Osteoblast (primary cell): Measurements from ENCODE around the gene MPV17L. TPM values are rescaled to one million over a fixed set of nuclear protein-coding genes. Genes with fewer than 3 reads are reported as not detected.
"Not testable (repeated sequence)": the region's sequence is repeated elsewhere in the genome, so short reads cannot be mapped to it uniquely, and the experiment has no call there.

ENCODE experiments used
- DNase-seq: peaks from one replicate; pipeline ENCODE4 v3.0.0; 2011; ENCODE audit warnings: low spot score, mixed read lengths; ENCODE audit not compliant: insufficient read length; ENCODE audit errors: missing footprints
- H2AFZ ChIP-seq: 2 replicates; pipeline ENCODE4 v1.6.0; 2011; ENCODE audit warnings: mild to moderate bottlenecking, low read length
- H3K27ac ChIP-seq: 2 replicates; pipeline ENCODE4 v1.5.1; 2011; ENCODE audit warnings: mild to moderate bottlenecking, low read depth, low read length, moderate library complexity
- H3K27me3 ChIP-seq: 2 replicates; pipeline ENCODE4 v1.6.0; 2012; ENCODE audit warnings: mild to moderate bottlenecking, control low read depth, inconsistent platforms, low read length, moderate library complexity; ENCODE audit not compliant: insufficient read depth
- H3K36me3 ChIP-seq: 2 replicates; pipeline ENCODE4 v1.5.1; 2011; ENCODE audit warnings: mild to moderate bottlenecking, low read length, control low read depth, moderate library complexity; ENCODE audit not compliant: insufficient read depth
- H3K4me1 ChIP-seq: 2 replicates; pipeline ENCODE4 v1.5.1; 2011; ENCODE audit warnings: mild to moderate bottlenecking, low read length, control low read depth, moderate library complexity; ENCODE audit not compliant: insufficient read depth
- H3K4me2 ChIP-seq: 2 replicates; pipeline ENCODE4 v1.6.0; 2011; ENCODE audit warnings: mild to moderate bottlenecking, low read length; ENCODE audit not compliant: insufficient read depth
- H3K4me3 ChIP-seq: fragments of 200-600 bp; sonication (generic); 3 replicates; pipeline ENCODE4 v1.5.1; 2012; ENCODE audit warnings: mild to moderate bottlenecking, low read length, inconsistent platforms; ENCODE audit not compliant: insufficient read depth
- H3K79me2 ChIP-seq: 2 replicates; pipeline ENCODE4 v1.6.0; 2012; ENCODE audit warnings: mild to moderate bottlenecking, low read length, control low read depth, inconsistent platforms; ENCODE audit not compliant: insufficient read depth
- H3K9me3 ChIP-seq: 2 replicates; pipeline ENCODE4 v1.5.1; 2011; ENCODE audit warnings: low read depth, low read length, control low read depth
- H4K20me1 ChIP-seq: 2 replicates; pipeline ENCODE4 v1.6.0; 2012; ENCODE audit warnings: mild to moderate bottlenecking, low read length, control low read depth; ENCODE audit not compliant: insufficient read depth
- total RNA-seq: library from RNA; depleted of rRNA; stranded (reverse); fragments of >200 nt; gene quantifications from 2 replicates; pipeline ENCODE4 v1.2.3, GENCODE V29; 2012
- TF ChIP-seq, protein P1 (sequence below): IDR thresholded peaks from 2 replicates; pipeline ENCODE4 v1.5.1; 2011; ENCODE audit warnings: mild to moderate bottlenecking, low read depth, low read length, moderate library complexity; ENCODE audit errors: extremely low read depth

MPV17L gene
- total RNA-seq, 1 donor = 0.36 TPM

GRCh38 chr16:15418206-15418605 is 22.7 kb downstream of the MPV17L start:
- Histone ChIP-seq H3K27me3 (peaks cover 2% of the 10 kb centered on the region), H3K79me2 (no peaks in the 10 kb centered on the region), H3K27ac (no peak overlapping the region), H3K4me1 (peaks cover 11% of the 10 kb centered on the region), H2AFZ (no peak overlapping the region), H3K36me3 (no peaks in the 10 kb centered on the region), H4K20me1 (no peaks in the 10 kb centered on the region), H3K4me3 (no peak overlapping the region), H3K9me3 (no peaks in the 10 kb centered on the region), H3K4me2 (no peak overlapping the region)
- no peak for DNase-seq
- TF ChIP-seq, protein P1, sequence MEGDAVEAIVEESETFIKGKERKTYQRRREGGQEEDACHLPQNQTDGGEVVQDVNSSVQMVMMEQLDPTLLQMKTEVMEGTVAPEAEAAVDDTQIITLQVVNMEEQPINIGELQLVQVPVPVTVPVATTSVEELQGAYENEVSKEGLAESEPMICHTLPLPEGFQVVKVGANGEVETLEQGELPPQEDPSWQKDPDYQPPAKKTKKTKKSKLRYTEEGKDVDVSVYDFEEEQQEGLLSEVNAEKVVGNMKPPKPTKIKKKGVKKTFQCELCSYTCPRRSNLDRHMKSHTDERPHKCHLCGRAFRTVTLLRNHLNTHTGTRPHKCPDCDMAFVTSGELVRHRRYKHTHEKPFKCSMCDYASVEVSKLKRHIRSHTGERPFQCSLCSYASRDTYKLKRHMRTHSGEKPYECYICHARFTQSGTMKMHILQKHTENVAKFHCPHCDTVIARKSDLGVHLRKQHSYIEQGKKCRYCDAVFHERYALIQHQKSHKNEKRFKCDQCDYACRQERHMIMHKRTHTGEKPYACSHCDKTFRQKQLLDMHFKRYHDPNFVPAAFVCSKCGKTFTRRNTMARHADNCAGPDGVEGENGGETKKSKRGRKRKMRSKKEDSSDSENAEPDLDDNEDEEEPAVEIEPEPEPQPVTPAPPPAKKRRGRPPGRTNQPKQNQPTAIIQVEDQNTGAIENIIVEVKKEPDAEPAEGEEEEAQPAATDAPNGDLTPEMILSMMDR = no peak

DNA sequence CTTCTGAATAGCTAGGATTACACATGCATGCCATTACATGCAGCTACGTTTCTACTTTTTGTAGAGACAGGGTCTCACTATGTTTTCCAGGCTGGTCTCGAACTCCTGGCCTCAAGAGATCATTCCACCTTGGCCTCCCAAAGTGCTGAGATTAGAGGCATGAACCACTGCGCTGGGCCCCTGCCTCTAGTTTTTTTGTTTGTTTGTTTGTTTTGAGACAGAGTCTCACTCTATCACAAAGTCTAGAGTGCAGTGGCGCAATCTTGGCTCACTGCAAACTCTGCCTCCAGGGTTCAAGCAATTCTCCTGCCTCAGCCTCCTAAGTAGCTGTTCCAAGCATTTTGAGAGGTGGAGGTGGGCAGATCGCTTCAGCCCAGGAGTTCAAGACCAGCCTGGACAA is 26.1 kb downstream of the MPV17L start:
- H3K36me3 ChIP-seq, DNase-seq, H3K4me2 ChIP-seq, H3K4me3 ChIP-seq, H3K9me3 ChIP-seq, H3K4me1 ChIP-seq, H3K79me2 ChIP-seq, H3K27ac ChIP-seq, H4K20me1 ChIP-seq, H2AFZ ChIP-seq: not testable (repeated sequence)
- H3K27me3 ChIP-seq = peaks cover 16% of the 10 kb centered on the region

DNA sequence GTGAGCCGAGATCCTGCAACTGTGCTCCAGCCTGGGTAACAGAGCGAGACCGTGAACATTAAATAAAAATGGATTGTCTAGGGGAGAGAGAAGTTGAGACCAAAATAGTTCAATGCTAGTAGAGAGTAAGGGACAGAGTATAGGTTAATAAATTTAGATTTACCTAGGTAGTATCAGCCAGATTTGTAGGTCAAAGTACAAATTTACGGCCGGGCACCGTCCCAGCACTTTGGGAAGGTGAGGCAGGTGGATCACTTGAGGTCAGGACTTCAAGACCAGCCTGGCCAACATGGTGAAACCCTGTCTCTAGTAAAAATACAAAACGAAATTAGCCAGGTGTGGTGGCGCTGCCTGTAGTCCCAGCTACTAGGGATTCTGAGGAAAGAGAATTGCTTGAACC is 26.7 kb downstream of the MPV17L start:
- TF ChIP-seq, protein P1 = no peak

GRCh38 chr16:15425861-15426260 is 30.3 kb downstream of the MPV17L start:
- H3K27ac ChIP-seq = no peak overlapping the region
- no peak for DNase-seq
- no peaks in the 10 kb centered on the region for H3K9me3 ChIP-seq
- TF ChIP-seq, protein P1 = no peak
- no peaks in the 10 kb centered on the region for H4K20me1 ChIP-seq
- H3K4me2 ChIP-seq = no peak overlapping the region
- H3K36me3 ChIP-seq = no peaks in the 10 kb centered on the region
- no peaks in the 10 kb centered on the region for H3K79me2 ChIP-seq
- H3K4me1 ChIP-seq = no peaks in the 10 kb centered on the region
- H3K4me3 ChIP-seq = no peak overlapping the region
- H3K27me3 ChIP-seq = peaks cover 16% of the 10 kb centered on the region
- H2AFZ ChIP-seq = no peak overlapping the region

More for the DNA sequence above, 26.7 kb downstream of the MPV17L start:
- Histone ChIP-seq H3K9me3 (no peaks in the 10 kb centered on the region), H4K20me1 (no peaks in the 10 kb centered on the region), H3K27ac (no peak overlapping the region), H3K4me3 (no peak overlapping the region), H3K36me3 (no peaks in the 10 kb centered on the region), H3K27me3 (peaks cover 16% of the 10 kb centered on the region), H3K79me2 (no peaks in the 10 kb centered on the region), H3K4me1 (no peaks in the 10 kb centered on the region), H3K4me2 (no peak overlapping the region), H2AFZ (no peak overlapping the region)
- DNase-seq = no peak
